Transverse colon (tissue), 4 donors: ENCODE data around the gene PRG2. TPM values are rescaled to one million over a fixed set of nuclear protein-coding genes. Genes with fewer than 3 reads are reported as not detected.

Experiments used
- DNase-seq: peaks from one replicate; pipeline ENCODE4 v3.0.0-alpha.2; 2019
- H3K27ac ChIP-seq, 4 donors: fragments of 200-600 bp; sonication (generic); 2 replicates each; pipeline ENCODE4 v1.5.1; 2016 to 2018; ENCODE audit warnings: inconsistent platforms in 4 of 4
- H3K27me3 ChIP-seq: fragments of 200-600 bp; sonication (generic); 2 replicates; pipeline ENCODE4 v1.5.1; 2017; ENCODE audit warnings: inconsistent platforms
- H3K36me3 ChIP-seq, 4 donors: fragments of 200-600 bp; sonication (generic); 2 replicates each; pipeline ENCODE4 v1.5.1; 2017 to 2019; ENCODE audit warnings: inconsistent platforms in 4 of 4
- H3K4me1 ChIP-seq, 4 donors: fragments of 200-600 bp; sonication (generic); 2 replicates each; pipeline ENCODE4 v1.5.1; 2017 to 2020; ENCODE audit warnings: inconsistent platforms in 4 of 4
- H3K4me3 ChIP-seq, 4 donors: fragments of 200-600 bp; sonication (generic); 1 replicate in 1 of 4; 2 replicates in 3 of 4; pipeline versions ENCODE4 v1.5.1 to v1.6.1; 2017 to 2019; ENCODE audit warnings: inconsistent platforms in 4 of 4
- H3K9me3 ChIP-seq, 2 donors: fragments of 200-600 bp; sonication (generic); 2 replicates each; pipeline ENCODE4 v1.5.1; 2017 to 2019; ENCODE audit warnings: inconsistent platforms in 2 of 2
- CTCF ChIP-seq, 5 experiments: fragments of 200-600 bp in 3 of 5; fragments of 450-650 bp in 2 of 5; sonication (generic) in 3 of 5; IDR thresholded peaks; 1 replicate in 2 of 5; 2 replicates in 3 of 5; pipeline ENCODE4 v1.5.1; 2016 to 2017; ENCODE audit warnings: antibody characterized with exemption in 5 of 5, inconsistent platforms in 3 of 5, mild to moderate bottlenecking in 2 of 5, moderate library complexity in 1 of 5
- EP300 ChIP-seq: sonication (generic); formaldehyde crosslinking; IDR thresholded peaks from one replicate; pipeline ENCODE4 v1.6.1; 2017; ENCODE audit warnings: antibody characterized with exemption, low read depth
- POLR2A ChIP-seq: fragments of 450-650 bp; IDR thresholded peaks from one replicate; pipeline ENCODE4 v1.6.1; 2016; ENCODE audit warnings: antibody characterized with exemption, mild to moderate bottlenecking, moderate library complexity
- POLR2AphosphoS5 ChIP-seq, 3 donors: sonication (generic); formaldehyde crosslinking; IDR thresholded peaks; one replicate each; pipeline ENCODE4 v1.6.1; 2016; ENCODE audit warnings: antibody characterized with exemption in 3 of 3
- WGBS, 2 donors: methylation state at CpG; one replicate each; pipeline ENCODE4 v1.1.5; 2018; ENCODE audit warnings: low coverage in 1 of 2; 5-methylcytosine and 5-hydroxymethylcytosine counted together
- in situ Hi-C, 4 donors: fragments of 200-750 bp; cut with MboI; loops; one replicate each; pipeline versions ENCODE4 v1.15.0 to v1.15.1; 2017; ENCODE audit warnings: low sequenced_read_pairs in 3 of 4, low pct_ligation_motif_present in 1 of 4, low pct_unique_long_range_greater_than_20kb in 1 of 4
- intact Hi-C: fragments of 100-400 bp; cut with DNase I; formaldehyde crosslinking; loops from one replicate; pipeline ENCODE4 v1.15.1; 2023; ENCODE audit warnings: low total_unique reads
- total RNA-seq, 4 donors: library from RNA; depleted of rRNA; stranded (reverse); fragments of >200 nt; gene quantifications; one replicate each; pipeline ENCODE4 v1.1.0, GENCODE V29; 2016

PRG2 gene
- total RNA-seq, 4 donors from 2014 or later = not detected

GRCh38 chr11:57377107-57377506 lies 13.3 kb downstream of the PRG2 start:
- Histone ChIP-seq H3K4me1 (no peaks in the 10 kb centered on the region), H3K4me3 (no peak overlapping the region), H3K9me3 (no peaks in the 10 kb centered on the region), H3K36me3 (no peaks in the 10 kb centered on the region), H3K27me3 (no peaks in the 10 kb centered on the region), H3K27ac (no peak overlapping the region)
- intact Hi-C loops (no loop called here), in situ Hi-C loops (no loop called here)
- TF ChIP-seq POLR2AphosphoS5 (IDR thresholded peaks at IDR 0.05) = no peak
- no peak for TF ChIP-seq CTCF (IDR thresholded peaks at IDR 0.05)
- no peak for TF ChIP-seq POLR2A
- TF ChIP-seq EP300 = no peak
- no peak for DNase-seq
- 51 to 60% methylated on average over 1 to 5 of the region's 5 CpGs for WGBS, 2 donors

GRCh38 chr11:57376095-57377090 lies 14.1 kb downstream of the PRG2 start:
- in situ Hi-C loops (no loop called here), intact Hi-C loops (no loop called here)
- TF ChIP-seq POLR2AphosphoS5 (IDR thresholded peaks at IDR 0.05) (no peak), EP300 (no peak), POLR2A (no peak), CTCF (IDR thresholded peaks at IDR 0.05) (no peak)
- no peaks in the 10 kb centered on the region for H3K9me3 ChIP-seq
- WGBS, 2 donors = 42 to 73% methylated on average over 4 to 21 of the region's 26 CpGs
- no peaks in the 10 kb centered on the region for H3K27me3 ChIP-seq
- no peak overlapping the region for H3K27ac ChIP-seq
- H3K36me3 ChIP-seq = no peaks in the 10 kb centered on the region
- H3K4me1 ChIP-seq = no peaks in the 10 kb centered on the region
- no peak for DNase-seq
- no peak overlapping the region for H3K4me3 ChIP-seq

DNA sequence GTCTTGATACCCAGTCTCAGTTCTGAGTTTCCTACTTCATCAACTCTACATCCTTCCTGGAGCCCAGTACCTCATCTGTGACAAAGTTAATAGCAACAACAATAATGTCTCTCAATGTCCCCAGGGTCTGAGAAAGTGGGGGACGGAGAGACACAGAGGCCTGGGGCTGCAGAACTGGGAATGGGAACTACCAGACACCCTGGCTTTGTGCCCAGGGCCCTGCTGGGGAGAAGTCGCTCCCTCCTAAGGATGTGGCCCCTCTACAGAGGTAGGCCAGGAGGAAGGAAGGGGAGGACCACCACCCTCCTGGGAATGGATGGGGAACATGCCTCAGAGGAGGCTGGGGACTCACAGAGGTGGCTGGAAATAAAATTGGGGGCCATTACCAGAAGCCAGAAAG lies 15.0 kb downstream of the PRG2 start:
- H3K9me3 ChIP-seq = no peaks in the 10 kb centered on the region
- DNase-seq = no peak
- H3K27me3 ChIP-seq = no peaks in the 10 kb centered on the region
- intact Hi-C loops = no loop called here
- no peak for TF ChIP-seq POLR2AphosphoS5 (IDR thresholded peaks at IDR 0.05)
- no peak for TF ChIP-seq CTCF (IDR thresholded peaks at IDR 0.05)
- no peak for TF ChIP-seq POLR2A
- TF ChIP-seq EP300 = no peak
- in situ Hi-C loops = no loop called here
- 84% methylated on average over 2 of the region's 2 CpGs; no CpG with 5 or more reads in 1 of the 2 donors for WGBS, 2 donors
- H3K4me1 ChIP-seq = no peaks in the 10 kb centered on the region
- H3K27ac ChIP-seq = no peak overlapping the region
- no peak overlapping the region for H3K4me3 ChIP-seq
- H3K36me3 ChIP-seq = no peaks in the 10 kb centered on the region

DNA sequence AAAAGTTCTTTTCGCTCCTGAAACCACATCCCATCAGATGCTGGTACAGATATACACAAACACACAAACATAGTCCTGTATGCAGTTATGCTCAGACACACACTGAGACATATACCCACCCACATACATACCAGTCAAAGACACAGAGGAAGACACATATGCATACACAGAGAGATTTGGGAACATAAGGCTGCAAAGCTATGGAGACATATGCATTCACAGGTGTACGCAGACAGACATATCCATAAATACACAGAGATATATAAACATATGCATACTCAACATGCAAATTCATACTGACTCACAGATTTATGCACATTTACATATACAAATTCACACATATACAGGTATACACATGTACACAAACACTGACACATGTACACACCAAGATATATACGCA lies 15.5 kb downstream of the PRG2 start:
- H3K27ac ChIP-seq = no peak overlapping the region
- no peaks in the 10 kb centered on the region for H3K27me3 ChIP-seq
- H3K36me3 ChIP-seq = no peaks in the 10 kb centered on the region
- DNase-seq = no peak
- 93 to 100% methylated on average over 2 to 3 of the region's 3 CpGs for WGBS, 2 donors
- no peaks in the 10 kb centered on the region for H3K9me3 ChIP-seq
- TF ChIP-seq POLR2A (no peak), EP300 (no peak), CTCF (IDR thresholded peaks at IDR 0.05) (no peak), POLR2AphosphoS5 (IDR thresholded peaks at IDR 0.05) (no peak)
- H3K4me1 ChIP-seq = no peaks in the 10 kb centered on the region
- no peak overlapping the region for H3K4me3 ChIP-seq
- intact Hi-C loops (no loop called here), in situ Hi-C loops (no loop called here)
